Mammary epithelial cell (primary cell): ENCODE results near the gene INPP5E.

ENCODE experiments used
- EZH2 ChIP-seq: IDR thresholded peaks from 2 replicates; pipeline ENCODE4 v1.6.1; 2012; ENCODE audit warnings: low read length, inconsistent platforms, borderline replicate concordance
- TF ChIP-seq, protein P1 (sequence below), 2 donors: IDR thresholded peaks in 1 of 2; conservative IDR thresholded peaks in 1 of 2; 2 replicates each; pipeline ENCODE4 v1.5.1; 2011 to 2012; ENCODE audit warnings: inconsistent platforms in 2 of 2, low read length in 2 of 2, mild to moderate bottlenecking in 2 of 2, control low read depth in 1 of 2, low read depth in 1 of 2; ENCODE audit not compliant: insufficient read depth in 1 of 2; ENCODE audit errors: extremely low read depth in 1 of 2

DNA sequence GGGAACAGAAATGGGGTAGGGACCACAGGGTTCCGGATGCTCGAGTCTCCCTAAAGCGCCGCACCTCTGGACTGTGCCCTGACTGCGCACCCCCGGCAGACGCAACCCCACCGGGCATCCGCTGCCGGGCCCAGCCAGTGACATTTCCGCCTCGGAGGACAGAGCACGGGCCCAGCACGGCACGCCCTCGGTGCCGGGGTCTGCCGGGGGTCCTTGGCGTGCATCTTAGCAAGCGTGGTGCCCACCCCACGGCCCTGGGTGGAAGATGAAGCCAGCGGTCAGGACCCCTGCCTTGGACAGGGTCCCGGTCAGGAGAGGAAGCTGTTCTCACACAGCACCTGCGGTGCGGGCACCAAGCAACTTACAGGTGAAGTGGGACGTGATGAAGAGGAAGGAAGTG, 7.1 kb downstream of the INPP5E start:
- TF ChIP-seq, protein P1, sequence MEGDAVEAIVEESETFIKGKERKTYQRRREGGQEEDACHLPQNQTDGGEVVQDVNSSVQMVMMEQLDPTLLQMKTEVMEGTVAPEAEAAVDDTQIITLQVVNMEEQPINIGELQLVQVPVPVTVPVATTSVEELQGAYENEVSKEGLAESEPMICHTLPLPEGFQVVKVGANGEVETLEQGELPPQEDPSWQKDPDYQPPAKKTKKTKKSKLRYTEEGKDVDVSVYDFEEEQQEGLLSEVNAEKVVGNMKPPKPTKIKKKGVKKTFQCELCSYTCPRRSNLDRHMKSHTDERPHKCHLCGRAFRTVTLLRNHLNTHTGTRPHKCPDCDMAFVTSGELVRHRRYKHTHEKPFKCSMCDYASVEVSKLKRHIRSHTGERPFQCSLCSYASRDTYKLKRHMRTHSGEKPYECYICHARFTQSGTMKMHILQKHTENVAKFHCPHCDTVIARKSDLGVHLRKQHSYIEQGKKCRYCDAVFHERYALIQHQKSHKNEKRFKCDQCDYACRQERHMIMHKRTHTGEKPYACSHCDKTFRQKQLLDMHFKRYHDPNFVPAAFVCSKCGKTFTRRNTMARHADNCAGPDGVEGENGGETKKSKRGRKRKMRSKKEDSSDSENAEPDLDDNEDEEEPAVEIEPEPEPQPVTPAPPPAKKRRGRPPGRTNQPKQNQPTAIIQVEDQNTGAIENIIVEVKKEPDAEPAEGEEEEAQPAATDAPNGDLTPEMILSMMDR (conservative IDR thresholded peaks at IDR 0.05 in 1 of 2, IDR thresholded peaks at IDR 0.05 in 1 of 2; ENCODE audit: extremely low read depth in 1 of 2, insufficient read depth in 1 of 2, low read depth in 1 of 2, low read length in 2 of 2): no peak
- TF ChIP-seq EZH2: no peak
